Left ventricle myocardium superior (tissue), 1 donor: ENCODE data around the gene GTF2A1L. TPM values are rescaled to one million over a fixed set of nuclear protein-coding genes. Genes with fewer than 3 reads are reported as not detected.
A peak's percentile ranks its signal among the peaks of the same experiment; 100 is the strongest.
"Not testable (repeated sequence)": the region's sequence is repeated elsewhere in the genome, so short reads cannot be mapped to it uniquely, and the experiment has no call there.

Experiments
- ATAC-seq: fragments of 200-7000 bp; cut with Tn5 transposase; one replicate; pipeline ENCODE4 v1.9.1; 2020; ENCODE audit warnings: mild to moderate bottlenecking, moderate library complexity
- DNase-seq: peaks from one replicate; pipeline ENCODE4 v3.0.0-alpha.2; 2020
- intact Hi-C: fragments of 100-400 bp; cut with micrococcal nuclease; formaldehyde crosslinking; loops from one replicate; pipeline ENCODE4 v1.11.0; 2022
- long read RNA-seq: library from polyadenylated mRNA; unstranded; transcript quantifications from one replicate; pipeline ENCODE4 v2.0.0, GENCODE V29; 2021
- total RNA-seq: library from RNA; stranded (reverse); fragmentation: NEBNext Ultra II Directional; extraction: Animal tissue kit (Norgen Biotek cat#: 25700); gene quantifications from one replicate; pipeline ENCODE4 v1.2.1, GENCODE V29; 2021
- donor health status: DM: no; HTN: yes; CAD: no; lungs with severe emphysema.

Gene GTF2A1L
- not detected for total RNA-seq
- long read RNA-seq: 0 reads

GRCh38 chr2:48617618-48618017 is at the start of gene GTF2A1L:
TSS of gene GTF2A1L (plus strand) at chr2:48617856. CDS start at chr2:48617875, 19 bp downstream.
- ATAC-seq (no peak), DNase-seq (no peak)
- intact Hi-C loops: no loop called here

- ATAC-seq (peak; percentile 57), DNase-seq (no peak)
- intact Hi-C loops: no loop called here
These were observed 49.1 kb upstream of the GTF2A1L start for GRCh38 chr2:48568547-48568946.

- DNase-seq (no peak), ATAC-seq (no peak)
- intact Hi-C loops: no loop called here
These were observed 48.2 kb upstream of the GTF2A1L start for GRCh38 chr2:48569433-48569832.

- no peak for ATAC-seq
- DNase-seq: no peak
- intact Hi-C loops: no loop called here
These were observed 44.8 kb upstream of the GTF2A1L start for GRCh38 chr2:48572816-48573215.

GRCh38 chr2:48574353-48575287 is 43.0 kb upstream of the GTF2A1L start:
- no peak for DNase-seq
- intact Hi-C loops: no loop called here
- no peak for ATAC-seq

GRCh38 chr2:48578313-48578712 is 39.3 kb upstream of the GTF2A1L start:
- DNase-seq: no peak
- no peak for ATAC-seq
- intact Hi-C loops: no loop called here

GRCh38 chr2:48583961-48584360 is 33.7 kb upstream of the GTF2A1L start:
- intact Hi-C loops: no loop called here

GRCh38 chr2:48584551-48584950 is 33.1 kb upstream of the GTF2A1L start:
- ATAC-seq (no peak), DNase-seq (no peak)
- intact Hi-C loops: no loop called here

More at GRCh38 chr2:48583961-48584360, 33.7 kb upstream of the GTF2A1L start:
- DNase-seq: no peak
- no peak for ATAC-seq

GRCh38 chr2:48586433-48586832 is 31.2 kb upstream of the GTF2A1L start:
- DNase-seq: no peak
- ATAC-seq: no peak
- intact Hi-C loops: no loop called here

GRCh38 chr2:48587560-48587959 is 30.1 kb upstream of the GTF2A1L start:
- intact Hi-C loops: no loop called here
- ATAC-seq (no peak), DNase-seq (no peak)

- intact Hi-C loops: no loop called here
- DNase-seq: no peak
- ATAC-seq: no peak
These were observed 29.7 kb upstream of the GTF2A1L start for GRCh38 chr2:48587961-48588360.

GRCh38 chr2:48588745-48589144 is 28.9 kb upstream of the GTF2A1L start:
- DNase-seq (no peak), ATAC-seq (no peak)
- intact Hi-C loops: no loop called here

- intact Hi-C loops: no loop called here
- no peak for ATAC-seq
These were observed 28.4 kb upstream of the GTF2A1L start for GRCh38 chr2:48589170-48589767.

GRCh38 chr2:48590017-48590416 is 27.6 kb upstream of the GTF2A1L start:
- intact Hi-C loops: no loop called here
- ATAC-seq (no peak), DNase-seq (no peak)

More at GRCh38 chr2:48589170-48589767, 28.4 kb upstream of the GTF2A1L start:
- peak; percentile 37 for DNase-seq

GRCh38 chr2:48592067-48592466 is 25.6 kb upstream of the GTF2A1L start:
- DNase-seq (no peak), ATAC-seq (no peak)
- intact Hi-C loops: no loop called here

- ATAC-seq, DNase-seq, intact Hi-C loops: not testable (repeated sequence)
These were observed 20.9 kb upstream of the GTF2A1L start for GRCh38 chr2:48596751-48597150.

- intact Hi-C loops: no loop called here
- no peak for DNase-seq
- ATAC-seq: no peak
These were observed 20.2 kb upstream of the GTF2A1L start for GRCh38 chr2:48597492-48597891.

GRCh38 chr2:48600204-48600813 is 17.3 kb upstream of the GTF2A1L start:
- ATAC-seq: peak; percentile 40

GRCh38 chr2:48600917-48601316 is 16.7 kb upstream of the GTF2A1L start:
- no peak for DNase-seq
- intact Hi-C loops: no loop called here

More at GRCh38 chr2:48600204-48600813, 17.3 kb upstream of the GTF2A1L start:
- no peak for DNase-seq
- intact Hi-C loops: no loop called here

GRCh38 chr2:48601349-48601748 is 16.3 kb upstream of the GTF2A1L start:
- peak; percentile 61 for ATAC-seq
- DNase-seq: no peak
- intact Hi-C loops: no loop called here

More at GRCh38 chr2:48600917-48601316, 16.7 kb upstream of the GTF2A1L start:
- no peak for ATAC-seq
